AG04449 (cell line): ENCODE measurements around the gene APBA2.

Source experiments
- CTCF ChIA-PET: fragments of 350-600 bp; formaldehyde crosslinking; extraction: SDS; loops from one replicate; lab custom pipeline; 2021; ENCODE audit warnings: antibody characterized with exemption; lab: Yijun Ruan, JAX
- POLR2A ChIA-PET: fragments of 400-600, 350-600 bp; formaldehyde crosslinking; extraction: SDS; loops from one replicate; lab custom pipeline; 2020; ENCODE audit warnings: antibody characterized with exemption, inconsistent platforms; lab: Yijun Ruan, JAX
- DNase-seq: peaks from one replicate; pipeline ENCODE4 v3.0.0-alpha.2; 2010; ENCODE audit warnings: low read depth, low spot score
- H3K4me3 ChIP-seq: 2 replicates; pipeline ENCODE4 v1.5.1; 2011; ENCODE audit warnings: low read depth, mild to moderate bottlenecking, control low read depth, low read length
- CTCF ChIP-seq: IDR thresholded peaks from one replicate; pipeline ENCODE4 v1.5.1; 2011; ENCODE audit warnings: mild to moderate bottlenecking, moderate library complexity, low read length, control low read depth, inconsistent platforms; ENCODE audit not compliant: insufficient read depth; ENCODE audit errors: missing control alignments

Gene APBA2

GRCh38 chr15:29070471-29071231, 184.9 kb downstream of the APBA2 start:
- ChIA-PET CTCF (interaction anchor here (0.8 to 1.8 kb wide), 3 partner anchors 9 to 31 kb away, joined by 3 to 4 read pairs (median 3); no protein-coding TSS in a partner anchor), POLR2A (no interaction called here)
- DNase-seq: no peak

GRCh38 chr15:29071232-29071881, 185.6 kb downstream of the APBA2 start:
- ChIA-PET CTCF (interaction anchor here (0.8 to 1.2 kb wide), 2 partner anchors 8 to 30 kb away, joined by 3 read pairs; no protein-coding TSS in a partner anchor), POLR2A (no interaction called here)
- no peak overlapping the region for H3K4me3 ChIP-seq
- DNase-seq: no peak
- no peak for TF ChIP-seq CTCF

More at GRCh38 chr15:29070471-29071231, 184.9 kb downstream of the APBA2 start:
- no peak for TF ChIP-seq CTCF
- H3K4me3 ChIP-seq: no peak overlapping the region

- no peak for TF ChIP-seq CTCF
- ChIA-PET POLR2A (no interaction called here), CTCF (no interaction called here)
- DNase-seq: no peak
- H3K4me3 ChIP-seq: no peak overlapping the region
Observed at GRCh38 chr15:29071882-29072273, 186.1 kb downstream of the APBA2 start.

- no peak for TF ChIP-seq CTCF
- DNase-seq: no peak
- POLR2A ChIA-PET: no interaction called here
- CTCF ChIA-PET: no interaction called here
- H3K4me3 ChIP-seq: no peak overlapping the region
Observed at GRCh38 chr15:29072444-29072843, 186.7 kb downstream of the APBA2 start.

GRCh38 chr15:29074045-29074444, 188.3 kb downstream of the APBA2 start:
- H3K4me3 ChIP-seq: no peak overlapping the region
- ChIA-PET POLR2A (no interaction called here), CTCF (interaction anchor here (1.4 to 1.7 kb wide), 2 partner anchors 13 to 16 kb away, joined by 4 read pairs; no protein-coding TSS in a partner anchor)
- no peak for DNase-seq
- TF ChIP-seq CTCF: no peak

DNA sequence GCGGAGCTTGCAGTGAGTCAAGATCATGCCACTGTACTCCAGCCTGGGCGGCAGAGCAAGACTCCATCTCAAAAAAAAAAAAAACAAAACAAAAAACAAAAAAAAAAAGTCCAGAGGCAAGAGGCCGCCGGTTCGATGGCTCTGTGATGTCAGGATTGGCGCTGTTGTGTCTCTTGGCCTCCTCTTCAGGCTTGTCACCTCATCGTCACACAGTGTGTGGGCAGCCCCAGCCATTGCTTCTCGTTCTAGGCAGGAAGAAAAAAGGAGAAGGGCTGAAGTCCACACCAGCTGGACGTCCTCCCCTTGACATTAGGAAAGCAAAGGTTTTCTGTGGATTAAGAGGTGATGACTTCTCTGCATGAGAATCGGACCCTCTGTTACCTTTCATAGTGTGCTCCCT, 192.8 kb downstream of the APBA2 start:
- ChIA-PET POLR2A (no interaction called here), CTCF (interaction anchor here (0.7 to 17.9 kb wide), 3 partner anchors 13 to 26 kb away, joined by 3 to 230 read pairs (median 92); no protein-coding TSS in a partner anchor)
- no peak overlapping the region for H3K4me3 ChIP-seq
- DNase-seq: no peak
- TF ChIP-seq CTCF: no peak
